ENCODE measurements around the gene MRPL12. TPM values are rescaled to one million over a fixed set of nuclear protein-coding genes. Genes with fewer than 3 reads are reported as not detected.
A peak's percentile ranks its signal among the peaks of the same experiment; 100 is the strongest.

MRPL12 gene
- total and polyA plus RNA-seq, 2 of the 13 experiments (the other 11 are each of a cell fraction or from before 2014, with no cell fraction given): 39.1 to 94.1 TPM

DNA sequence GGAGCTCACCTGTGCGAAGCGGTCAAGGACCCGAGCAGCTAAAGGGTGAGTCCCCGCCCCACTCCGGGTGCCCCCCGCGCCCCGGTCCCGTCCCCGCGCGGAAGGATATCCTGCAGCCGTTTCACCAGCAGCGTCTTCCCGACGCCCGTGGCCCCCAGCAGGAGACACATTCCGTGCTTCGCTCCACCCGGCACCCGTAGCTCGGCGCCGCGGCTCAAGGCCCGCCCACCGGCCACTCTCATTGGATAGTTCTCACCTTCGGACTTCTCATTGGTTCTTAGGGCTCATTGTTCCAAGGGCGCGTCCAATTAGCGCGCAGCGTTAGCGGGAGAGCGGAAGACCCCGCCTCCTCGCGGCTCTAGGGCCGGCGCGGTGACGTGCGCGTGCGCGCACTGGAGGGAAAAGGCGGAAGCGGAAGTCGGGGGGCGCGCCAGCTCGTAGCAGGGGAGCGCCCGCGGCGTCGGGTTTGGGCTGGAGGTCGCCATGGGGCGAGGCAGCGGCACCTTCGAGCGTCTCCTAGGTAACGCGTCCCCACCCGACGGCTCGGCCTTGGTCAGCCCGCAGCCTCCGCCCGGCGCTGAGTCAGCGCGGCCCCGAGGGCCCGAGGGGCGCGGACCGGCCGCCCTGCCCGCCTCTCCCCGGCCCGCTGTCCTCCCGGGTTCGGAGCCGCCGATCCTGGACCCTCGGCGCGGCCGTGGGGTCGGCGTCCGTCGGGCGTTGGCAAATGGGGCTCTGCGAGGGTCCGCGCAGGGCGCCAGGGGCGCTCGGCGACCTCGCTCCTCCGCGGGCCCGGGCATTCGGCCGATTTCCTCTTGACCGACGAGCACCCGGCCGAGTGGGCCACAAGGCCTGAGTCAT lies 19.4 kb upstream of the MRPL12 start, which contains the start of the genes ARL16 and HGS (continued):
- no peak for TF ChIP-seq ZNF160 (CRISPR knock-in tag; IDR thresholded peaks at IDR 0.05)
- TF ChIP-seq ZNF235 (CRISPR knock-in tag; IDR thresholded peaks at IDR 0.05; ENCODE audit: borderline replicate concordance): 0 out of 2 replicates have a peak, but pooled peaks have one; percentile 34
- TF ChIP-seq, protein P1, sequence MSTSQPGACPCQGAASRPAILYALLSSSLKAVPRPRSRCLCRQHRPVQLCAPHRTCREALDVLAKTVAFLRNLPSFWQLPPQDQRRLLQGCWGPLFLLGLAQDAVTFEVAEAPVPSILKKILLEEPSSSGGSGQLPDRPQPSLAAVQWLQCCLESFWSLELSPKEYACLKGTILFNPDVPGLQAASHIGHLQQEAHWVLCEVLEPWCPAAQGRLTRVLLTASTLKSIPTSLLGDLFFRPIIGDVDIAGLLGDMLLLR (CRISPR knock-in tag; IDR thresholded peaks at IDR 0.05): 0 out of 2 replicates have a peak, but pooled peaks have one; percentile 37
- TF ChIP-seq XRCC5 (optimal IDR thresholded peaks at IDR 0.05; ENCODE audit: low read length): peak; percentile 12
- peak; percentile 85 for TF ChIP-seq CREM (IDR thresholded peaks at IDR 0.05)
- 0 out of 2 replicates have a peak, but pooled peaks have one; percentile 4 for TF ChIP-seq CREM (CRISPR knock-in tag; IDR thresholded peaks at IDR 0.05)
- TF ChIP-seq SUZ12 (IDR thresholded peaks at IDR 0.05; ENCODE audit: low read depth, low read length): no peak
- TF ChIP-seq, protein P2, sequence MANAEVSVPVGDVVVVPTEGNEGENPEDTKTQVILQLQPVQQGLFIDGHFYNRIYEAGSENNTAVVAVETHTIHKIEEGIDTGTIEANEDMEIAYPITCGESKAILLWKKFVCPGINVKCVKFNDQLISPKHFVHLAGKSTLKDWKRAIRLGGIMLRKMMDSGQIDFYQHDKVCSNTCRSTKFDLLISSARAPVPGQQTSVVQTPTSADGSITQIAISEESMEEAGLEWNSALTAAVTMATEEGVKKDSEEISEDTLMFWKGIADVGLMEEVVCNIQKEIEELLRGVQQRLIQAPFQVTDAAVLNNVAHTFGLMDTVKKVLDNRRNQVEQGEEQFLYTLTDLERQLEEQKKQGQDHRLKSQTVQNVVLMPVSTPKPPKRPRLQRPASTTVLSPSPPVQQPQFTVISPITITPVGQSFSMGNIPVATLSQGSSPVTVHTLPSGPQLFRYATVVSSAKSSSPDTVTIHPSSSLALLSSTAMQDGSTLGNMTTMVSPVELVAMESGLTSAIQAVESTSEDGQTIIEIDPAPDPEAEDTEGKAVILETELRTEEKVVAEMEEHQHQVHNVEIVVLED (CRISPR knock-in tag; IDR thresholded peaks at IDR 0.05; ENCODE audit: borderline replicate concordance): peak; percentile 98
- peak; percentile 85 for TF ChIP-seq ELF3 (CRISPR knock-in tag; IDR thresholded peaks at IDR 0.05)
- no peak for TF ChIP-seq KAT2B (IDR thresholded peaks at IDR 0.05; ENCODE audit: borderline replicate concordance, low read depth, low read length)
- no peak for TF ChIP-seq ZNF703 (CRISPR knock-in tag; IDR thresholded peaks at IDR 0.05; ENCODE audit: borderline replicate concordance)
- TF ChIP-seq, protein P3, sequence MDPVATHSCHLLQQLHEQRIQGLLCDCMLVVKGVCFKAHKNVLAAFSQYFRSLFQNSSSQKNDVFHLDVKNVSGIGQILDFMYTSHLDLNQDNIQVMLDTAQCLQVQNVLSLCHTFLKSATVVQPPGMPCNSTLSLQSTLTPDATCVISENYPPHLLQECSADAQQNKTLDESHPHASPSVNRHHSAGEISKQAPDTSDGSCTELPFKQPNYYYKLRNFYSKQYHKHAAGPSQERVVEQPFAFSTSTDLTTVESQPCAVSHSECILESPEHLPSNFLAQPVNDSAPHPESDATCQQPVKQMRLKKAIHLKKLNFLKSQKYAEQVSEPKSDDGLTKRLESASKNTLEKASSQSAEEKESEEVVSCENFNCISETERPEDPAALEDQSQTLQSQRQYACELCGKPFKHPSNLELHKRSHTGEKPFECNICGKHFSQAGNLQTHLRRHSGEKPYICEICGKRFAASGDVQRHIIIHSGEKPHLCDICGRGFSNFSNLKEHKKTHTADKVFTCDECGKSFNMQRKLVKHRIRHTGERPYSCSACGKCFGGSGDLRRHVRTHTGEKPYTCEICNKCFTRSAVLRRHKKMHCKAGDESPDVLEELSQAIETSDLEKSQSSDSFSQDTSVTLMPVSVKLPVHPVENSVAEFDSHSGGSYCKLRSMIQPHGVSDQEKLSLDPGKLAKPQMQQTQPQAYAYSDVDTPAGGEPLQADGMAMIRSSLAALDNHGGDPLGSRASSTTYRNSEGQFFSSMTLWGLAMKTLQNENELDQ (CRISPR knock-in tag; IDR thresholded peaks at IDR 0.05; ENCODE audit: borderline replicate concordance): no peak
- TF ChIP-seq PLRG1 (conservative IDR thresholded peaks at IDR 0.05): no peak
- peak; percentile 6; the same call in 1 of the 2 replicates for TF ChIP-seq CCDC6 (CRISPR knock-in tag; IDR thresholded peaks at IDR 0.05)
- TF ChIP-seq ZNF30 (CRISPR knock-in tag; IDR thresholded peaks at IDR 0.05): no peak
- TF ChIP-seq, protein P4, sequence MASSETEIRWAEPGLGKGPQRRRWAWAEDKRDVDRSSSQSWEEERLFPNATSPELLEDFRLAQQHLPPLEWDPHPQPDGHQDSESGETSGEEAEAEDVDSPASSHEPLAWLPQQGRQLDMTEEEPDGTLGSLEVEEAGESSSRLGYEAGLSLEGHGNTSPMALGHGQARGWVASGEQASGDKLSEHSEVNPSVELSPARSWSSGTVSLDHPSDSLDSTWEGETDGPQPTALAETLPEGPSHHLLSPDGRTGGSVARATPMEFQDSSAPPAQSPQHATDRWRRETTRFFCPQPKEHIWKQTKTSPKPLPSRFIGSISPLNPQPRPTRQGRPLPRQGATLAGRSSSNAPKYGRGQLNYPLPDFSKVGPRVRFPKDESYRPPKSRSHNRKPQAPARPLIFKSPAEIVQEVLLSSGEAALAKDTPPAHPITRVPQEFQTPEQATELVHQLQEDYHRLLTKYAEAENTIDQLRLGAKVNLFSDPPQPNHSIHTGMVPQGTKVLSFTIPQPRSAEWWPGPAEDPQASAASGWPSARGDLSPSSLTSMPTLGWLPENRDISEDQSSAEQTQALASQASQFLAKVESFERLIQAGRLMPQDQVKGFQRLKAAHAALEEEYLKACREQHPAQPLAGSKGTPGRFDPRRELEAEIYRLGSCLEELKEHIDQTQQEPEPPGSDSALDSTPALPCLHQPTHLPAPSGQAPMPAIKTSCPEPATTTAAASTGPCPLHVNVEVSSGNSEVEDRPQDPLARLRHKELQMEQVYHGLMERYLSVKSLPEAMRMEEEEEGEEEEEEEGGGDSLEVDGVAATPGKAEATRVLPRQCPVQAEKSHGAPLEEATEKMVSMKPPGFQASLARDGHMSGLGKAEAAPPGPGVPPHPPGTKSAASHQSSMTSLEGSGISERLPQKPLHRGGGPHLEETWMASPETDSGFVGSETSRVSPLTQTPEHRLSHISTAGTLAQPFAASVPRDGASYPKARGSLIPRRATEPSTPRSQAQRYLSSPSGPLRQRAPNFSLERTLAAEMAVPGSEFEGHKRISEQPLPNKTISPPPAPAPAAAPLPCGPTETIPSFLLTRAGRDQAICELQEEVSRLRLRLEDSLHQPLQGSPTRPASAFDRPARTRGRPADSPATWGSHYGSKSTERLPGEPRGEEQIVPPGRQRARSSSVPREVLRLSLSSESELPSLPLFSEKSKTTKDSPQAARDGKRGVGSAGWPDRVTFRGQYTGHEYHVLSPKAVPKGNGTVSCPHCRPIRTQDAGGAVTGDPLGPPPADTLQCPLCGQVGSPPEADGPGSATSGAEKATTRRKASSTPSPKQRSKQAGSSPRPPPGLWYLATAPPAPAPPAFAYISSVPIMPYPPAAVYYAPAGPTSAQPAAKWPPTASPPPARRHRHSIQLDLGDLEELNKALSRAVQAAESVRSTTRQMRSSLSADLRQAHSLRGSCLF (CRISPR knock-in tag; IDR thresholded peaks at IDR 0.05; ENCODE audit: borderline replicate concordance): no peak; the same call in 1 of the 2 replicates
- TF ChIP-seq, protein P5, sequence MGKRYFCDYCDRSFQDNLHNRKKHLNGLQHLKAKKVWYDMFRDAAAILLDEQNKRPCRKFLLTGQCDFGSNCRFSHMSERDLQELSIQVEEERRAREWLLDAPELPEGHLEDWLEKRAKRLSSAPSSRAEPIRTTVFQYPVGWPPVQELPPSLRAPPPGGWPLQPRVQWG (CRISPR knock-in tag; IDR thresholded peaks at IDR 0.05; ENCODE audit: borderline replicate concordance, low read depth): no peak
- TF ChIP-seq ZBTB8A (CRISPR knock-in tag; IDR thresholded peaks at IDR 0.05; ENCODE audit: borderline replicate concordance, low read depth): no peak

Data from HepG2 (cell line).